Astrocyte of the hippocampus (primary cell): Measurements from ENCODE around the gene DAW1.

Experiments used
- DNase-seq: peaks from one replicate; pipeline ENCODE4 v3.0.0; 2011; ENCODE audit warnings: low read depth, low spot score

Gene DAW1

GRCh38 chr2:227861011-227861410 is 10.4 kb upstream of the DAW1 start:
- peak; percentile 44 for DNase-seq

DNA sequence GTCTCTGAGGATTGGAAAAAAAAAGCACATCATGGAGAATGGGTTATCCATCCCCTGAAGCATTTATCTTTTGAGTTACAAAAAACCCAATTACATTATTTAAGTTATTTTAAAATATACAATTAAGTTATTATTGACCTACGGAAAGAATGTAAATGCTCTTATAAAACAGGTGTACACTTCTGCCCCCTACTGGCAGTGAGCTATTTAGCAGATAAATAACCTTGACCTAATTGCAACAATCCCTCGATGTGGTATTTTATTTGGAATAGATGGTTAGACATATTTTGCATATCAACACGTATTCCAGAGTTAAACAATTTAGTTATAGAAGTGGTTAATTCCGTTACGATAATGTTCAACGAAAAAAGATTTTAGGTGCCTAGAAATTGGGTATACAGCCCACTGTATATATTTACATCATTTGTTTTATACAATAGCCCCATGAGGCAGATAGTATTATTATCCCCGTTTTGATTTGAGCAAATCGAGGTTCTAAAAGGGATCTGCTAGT is 9.1 kb upstream of the DAW1 start:
- peak; percentile 70 for DNase-seq

DNA sequence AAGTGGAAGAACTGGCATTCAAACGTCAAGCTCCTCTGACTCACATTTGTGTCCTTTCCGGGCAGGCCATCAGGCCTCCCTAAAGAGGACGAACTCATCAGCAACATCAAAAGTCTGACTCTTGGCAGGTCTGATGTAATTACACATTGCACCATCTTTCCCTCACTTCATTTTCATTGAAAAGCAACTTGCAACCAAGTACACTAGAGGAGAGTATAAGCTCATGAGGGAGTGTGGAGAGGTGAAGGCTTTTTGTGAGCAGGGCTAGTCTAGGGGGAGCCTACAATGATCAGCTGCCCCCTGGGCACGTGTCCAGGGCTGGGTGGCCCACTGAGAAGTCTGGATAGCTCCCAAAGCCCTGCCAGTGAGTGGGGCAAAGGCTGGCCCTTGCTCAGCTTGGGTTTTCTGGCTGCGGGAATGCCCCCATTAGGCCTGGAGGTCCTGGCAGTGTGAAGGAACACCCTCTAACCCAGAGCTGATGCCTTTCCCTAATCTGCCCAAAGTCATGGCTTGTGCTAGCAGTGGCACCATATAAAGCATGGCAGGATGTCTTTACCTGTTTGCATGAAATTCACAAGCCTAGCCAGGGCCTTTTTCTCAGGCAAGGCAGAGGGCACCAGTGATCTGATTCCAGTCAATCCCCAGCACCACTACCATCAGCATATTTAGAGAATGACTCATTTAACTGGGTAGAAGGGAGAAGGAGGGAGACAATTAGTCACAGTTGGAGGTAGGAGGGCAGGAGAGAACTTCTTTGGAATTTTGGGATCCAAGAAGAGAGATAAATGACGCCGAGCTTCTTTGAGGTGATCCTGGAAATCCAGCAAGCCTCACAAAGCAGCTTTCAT is 8.5 kb upstream of the DAW1 start:
- peak; percentile 82 for DNase-seq

- no peak for DNase-seq
These were observed 7.2 kb upstream of the DAW1 start for GRCh38 chr2:227864161-227864756.

DNA sequence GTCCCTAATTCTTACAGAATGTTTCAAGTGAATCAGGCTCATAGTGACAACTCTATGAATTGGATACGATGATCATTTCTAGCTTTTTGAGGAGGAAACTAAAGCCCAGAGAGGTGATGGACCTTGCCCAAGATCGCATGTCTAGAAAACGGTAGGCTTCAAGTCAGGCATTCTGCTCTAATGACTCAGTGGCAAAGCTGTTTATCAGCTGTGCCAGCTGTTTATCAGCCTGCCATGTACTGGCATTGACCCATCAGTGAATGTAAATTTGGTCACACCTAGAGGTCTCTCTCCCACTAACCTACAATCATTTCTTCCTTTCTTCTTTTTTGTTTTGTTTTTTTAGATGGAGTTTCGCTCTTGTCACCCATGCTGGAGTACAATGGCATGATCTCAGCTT is 6.1 kb upstream of the DAW1 start:
- no peak for DNase-seq

DNA sequence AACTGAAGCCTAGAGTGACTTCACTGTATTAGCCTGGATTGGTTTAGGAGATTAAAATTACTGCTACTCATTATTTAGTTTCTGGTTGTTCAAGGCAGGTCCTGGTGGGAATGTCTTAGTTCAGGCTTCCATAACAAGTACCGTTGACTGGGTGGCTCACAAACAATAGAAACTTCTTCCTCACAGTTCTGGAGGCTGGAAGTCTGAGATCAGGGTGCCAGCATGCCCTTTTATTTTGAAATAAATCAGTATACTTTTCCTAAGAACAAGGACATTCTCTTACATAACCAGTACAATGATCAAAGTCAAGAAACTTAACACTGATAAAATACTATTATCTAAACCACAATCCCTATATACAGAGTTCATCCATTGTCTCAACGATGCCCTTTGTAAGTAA is 4.0 kb upstream of the DAW1 start:
- no peak for DNase-seq

DNA sequence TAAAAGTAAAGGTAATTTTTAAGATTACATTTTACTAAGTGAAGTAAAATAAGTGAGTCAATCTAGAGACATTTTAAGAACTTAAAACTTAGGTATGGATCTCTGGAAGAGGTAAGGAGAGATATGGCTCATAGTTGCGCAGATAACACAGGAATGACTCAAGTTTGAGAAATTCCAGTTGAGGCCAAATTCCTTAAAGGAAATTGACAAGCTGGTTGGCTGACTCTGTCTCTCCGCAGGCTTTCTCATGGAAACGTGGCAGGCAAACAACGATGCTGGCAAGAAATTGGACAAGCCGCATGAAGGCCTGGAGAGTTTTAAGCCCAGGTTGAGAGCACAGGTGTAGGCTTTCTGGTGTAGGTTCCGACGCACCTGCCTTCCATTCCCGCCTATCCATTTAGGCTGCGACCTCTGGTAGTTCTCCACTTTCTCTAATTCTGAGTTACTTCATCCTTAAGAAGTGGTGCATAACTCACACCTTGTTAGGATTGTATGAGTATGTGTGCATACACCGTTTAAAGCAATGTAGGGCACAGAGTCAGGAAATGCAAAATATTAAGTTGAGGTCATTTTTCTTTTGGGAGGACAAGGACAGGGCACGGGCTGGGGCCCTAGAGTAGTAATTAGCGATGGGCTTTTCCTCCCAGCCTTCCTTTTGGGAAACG is 589 bp upstream of the DAW1 start:
- peak; percentile 91 for DNase-seq

- no peak for DNase-seq
These were observed 1.2 kb downstream of the DAW1 start for GRCh38 chr2:227872676-227873075.

DNA sequence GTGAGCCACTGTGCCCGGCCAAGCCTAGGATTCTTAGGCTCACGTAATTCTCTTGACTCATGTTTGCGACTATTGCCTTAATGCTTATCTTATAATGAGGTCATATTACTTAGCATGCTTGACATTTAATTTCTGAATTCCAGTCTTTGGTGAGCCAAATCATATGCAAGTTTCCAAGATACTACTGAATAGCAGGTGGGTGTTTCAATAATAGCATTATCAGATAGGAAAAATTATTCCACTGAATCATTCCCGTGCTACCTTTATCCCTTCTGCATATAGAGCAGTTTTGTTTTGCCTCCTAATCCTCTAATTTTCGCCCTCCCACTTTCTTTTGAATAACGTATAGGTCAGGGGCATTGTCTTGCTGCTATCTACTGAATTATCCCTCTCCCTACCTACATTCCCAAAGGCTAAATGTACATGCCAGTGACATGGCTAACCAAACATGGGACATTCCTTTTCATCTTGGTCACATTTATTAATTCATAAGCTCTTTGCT is 4.9 kb downstream of the DAW1 start:
- DNase-seq: peak; percentile 52

- no peak for DNase-seq
These were observed 6.2 kb downstream of the DAW1 start for GRCh38 chr2:227877421-227878310.

- no peak for DNase-seq
These were observed 9.0 kb downstream of the DAW1 start for GRCh38 chr2:227880460-227880859.

DNA sequence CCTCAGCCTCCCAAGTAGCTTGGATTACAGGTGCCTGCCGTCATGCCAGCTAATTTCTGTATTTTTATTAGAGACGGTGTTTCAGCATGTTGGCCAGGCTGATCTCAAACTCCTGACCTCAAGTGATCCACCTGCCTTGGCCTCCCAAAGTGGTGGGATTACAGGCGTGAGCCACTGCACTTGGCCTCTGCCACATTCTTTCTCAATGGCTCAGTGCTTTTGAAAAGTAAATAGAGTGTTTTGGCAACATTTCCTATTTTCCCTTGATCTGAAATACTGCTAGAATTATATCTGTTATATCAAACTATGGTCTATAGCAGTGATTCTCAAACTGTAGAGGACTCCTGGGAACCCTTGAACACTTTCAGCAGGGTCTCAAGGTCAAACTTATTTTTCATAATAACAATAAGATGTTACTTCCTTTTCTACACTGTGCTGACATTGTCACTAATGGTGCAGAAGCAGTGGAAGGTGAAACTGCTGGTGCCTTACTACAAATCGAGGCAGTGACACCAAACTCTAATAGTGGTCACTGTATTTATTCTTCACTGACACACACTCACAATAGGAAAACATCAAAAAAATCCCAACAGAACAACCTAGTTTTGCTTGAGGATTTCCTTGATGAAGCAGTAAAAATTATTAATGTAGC is 10.6 kb downstream of the DAW1 start:
- DNase-seq: peak; percentile 40

DNA sequence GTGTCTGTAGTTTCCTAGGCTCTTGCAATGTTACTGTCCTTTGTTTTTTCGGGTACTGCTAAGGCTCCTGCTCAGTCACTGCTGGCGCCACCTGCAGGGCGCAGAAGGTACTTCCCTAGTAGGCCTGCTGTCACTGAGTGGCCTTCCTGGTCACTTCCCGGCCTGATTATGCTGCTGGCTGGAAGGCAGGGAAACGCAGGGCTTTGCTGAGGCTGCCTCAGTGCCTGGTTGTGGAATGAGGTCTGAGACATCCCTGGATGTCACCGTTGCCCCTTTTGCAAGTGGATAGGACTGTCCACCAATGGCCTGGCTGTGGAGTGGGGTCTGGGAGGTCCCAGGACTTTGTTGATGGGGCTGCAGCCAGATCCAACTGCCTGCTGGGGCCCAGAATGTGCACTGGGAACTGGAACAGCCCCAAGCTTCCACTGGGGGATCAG is 13.1 kb downstream of the DAW1 start:
- DNase-seq: peak; percentile 79

DNA sequence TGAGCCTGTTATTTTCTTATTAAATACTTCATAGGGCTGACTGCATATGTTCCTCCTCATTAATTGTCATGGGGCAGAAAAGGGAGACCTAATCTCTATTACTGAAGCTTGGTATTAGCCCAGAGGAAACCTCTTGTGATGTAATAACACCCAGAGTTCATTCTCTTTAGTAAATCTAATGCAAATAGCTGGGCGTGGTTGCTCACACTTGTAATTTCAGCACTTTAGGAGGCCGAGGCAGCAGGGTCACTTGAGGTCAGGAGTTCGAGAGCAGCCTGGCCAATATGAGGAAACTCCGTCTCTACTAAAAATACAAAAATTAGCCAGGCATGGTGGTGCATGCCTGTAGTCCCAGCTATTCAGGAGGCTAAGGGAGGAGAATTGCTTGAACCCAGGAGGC is 14.7 kb downstream of the DAW1 start:
- DNase-seq: no peak

GRCh38 chr2:227888289-227888688 is 16.9 kb downstream of the DAW1 start:
- no peak for DNase-seq

- no peak for DNase-seq
These were observed 17.9 kb downstream of the DAW1 start for GRCh38 chr2:227889336-227889735.

GRCh38 chr2:227890495-227891079 is 19.2 kb downstream of the DAW1 start:
- peak; percentile 69 for DNase-seq

- DNase-seq: no peak
These were observed 20.2 kb downstream of the DAW1 start for GRCh38 chr2:227891673-227892072.

DNA sequence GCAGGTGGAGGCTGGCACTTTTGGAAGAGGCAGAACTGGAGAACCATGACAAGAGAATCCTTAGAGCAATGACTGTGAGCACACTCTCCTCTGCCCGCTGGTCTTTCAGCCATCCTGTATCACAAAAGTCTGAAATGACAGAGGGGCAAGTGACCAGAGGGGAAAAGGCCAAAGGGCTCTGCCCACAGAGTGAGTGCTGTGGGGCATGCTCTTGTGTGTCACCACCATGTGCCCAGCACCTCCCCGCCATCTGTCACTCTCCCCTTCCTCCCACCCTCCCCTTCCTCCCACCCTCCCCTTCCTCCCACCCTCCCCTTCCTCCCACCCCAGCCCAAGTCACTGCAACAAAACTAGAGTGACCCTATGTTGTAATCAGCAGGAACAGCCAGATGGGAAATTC is 31.9 kb downstream of the DAW1 start:
- no peak for DNase-seq

DNA sequence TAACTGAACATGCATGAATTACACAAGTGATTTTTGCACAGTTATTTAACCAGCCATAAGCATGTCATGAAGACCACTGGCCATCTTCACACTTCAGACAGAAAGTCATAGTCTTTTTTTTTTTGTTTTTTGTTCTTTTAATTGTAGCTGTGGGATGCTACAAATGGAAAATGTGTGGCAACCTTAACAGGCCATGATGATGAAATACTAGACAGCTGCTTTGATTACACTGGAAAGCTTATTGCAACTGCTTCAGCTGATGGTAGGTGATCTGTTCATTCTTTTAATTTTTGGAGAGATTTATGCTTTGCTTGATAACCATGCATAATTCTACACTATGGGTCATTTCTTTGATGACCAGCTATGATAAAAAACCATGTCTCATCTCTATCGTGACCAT is 35.6 kb downstream of the DAW1 start:
- DNase-seq: no peak
